Measurements from ENCODE around the gene C20orf141.

DNA sequence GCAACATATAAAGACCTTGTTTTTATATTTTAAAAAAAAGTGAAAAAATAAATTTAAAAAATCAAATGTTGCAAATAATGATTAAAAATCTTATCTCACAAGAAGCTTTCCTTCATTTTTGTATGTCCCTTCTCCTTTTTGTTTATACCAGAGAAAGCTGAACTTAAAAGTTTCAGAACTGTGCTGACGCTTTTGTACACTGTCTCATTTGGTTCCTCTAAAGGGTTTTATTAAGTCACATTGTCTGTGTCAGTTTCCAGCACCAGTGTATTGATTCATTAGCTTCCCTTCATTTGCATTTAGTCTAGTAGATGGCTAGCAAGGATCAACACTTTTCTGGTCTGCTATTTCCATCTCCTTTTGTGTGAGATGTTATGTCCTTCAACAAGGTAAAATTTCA lies 19.0 kb downstream of the C20orf141 start:
- TF ChIP-seq, protein P1, sequence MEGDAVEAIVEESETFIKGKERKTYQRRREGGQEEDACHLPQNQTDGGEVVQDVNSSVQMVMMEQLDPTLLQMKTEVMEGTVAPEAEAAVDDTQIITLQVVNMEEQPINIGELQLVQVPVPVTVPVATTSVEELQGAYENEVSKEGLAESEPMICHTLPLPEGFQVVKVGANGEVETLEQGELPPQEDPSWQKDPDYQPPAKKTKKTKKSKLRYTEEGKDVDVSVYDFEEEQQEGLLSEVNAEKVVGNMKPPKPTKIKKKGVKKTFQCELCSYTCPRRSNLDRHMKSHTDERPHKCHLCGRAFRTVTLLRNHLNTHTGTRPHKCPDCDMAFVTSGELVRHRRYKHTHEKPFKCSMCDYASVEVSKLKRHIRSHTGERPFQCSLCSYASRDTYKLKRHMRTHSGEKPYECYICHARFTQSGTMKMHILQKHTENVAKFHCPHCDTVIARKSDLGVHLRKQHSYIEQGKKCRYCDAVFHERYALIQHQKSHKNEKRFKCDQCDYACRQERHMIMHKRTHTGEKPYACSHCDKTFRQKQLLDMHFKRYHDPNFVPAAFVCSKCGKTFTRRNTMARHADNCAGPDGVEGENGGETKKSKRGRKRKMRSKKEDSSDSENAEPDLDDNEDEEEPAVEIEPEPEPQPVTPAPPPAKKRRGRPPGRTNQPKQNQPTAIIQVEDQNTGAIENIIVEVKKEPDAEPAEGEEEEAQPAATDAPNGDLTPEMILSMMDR (conservative IDR thresholded peaks at IDR 0.05), result no peak
- TF ChIP-seq EZH2 (IDR thresholded peaks at IDR 0.05; ENCODE audit: low read depth), result no peak
